Large intestine (tissue), 3 donors: ENCODE results near the gene POLR2J. TPM values are rescaled to one million over a fixed set of nuclear protein-coding genes. Genes with fewer than 3 reads are reported as not detected.
A peak's percentile ranks its signal among the peaks of the same experiment; 100 is the strongest.

ENCODE experiments used
- DNase-seq, 2 donors: peaks; one replicate each; pipeline versions ENCODE4 v3.0.0 to v3.0.0-alpha.2; 2013
- H3K27ac ChIP-seq: one replicate; pipeline ENCODE4 v1.5.1; 2013; ENCODE audit warnings: low read length
- H3K27me3 ChIP-seq: 2 replicates; pipeline ENCODE4 v1.6.1; 2013; ENCODE audit warnings: low read length; ENCODE audit not compliant: control insufficient read depth, insufficient read depth
- H3K36me3 ChIP-seq: 2 replicates; pipeline ENCODE4 v1.6.1; 2013; ENCODE audit warnings: low read length; ENCODE audit not compliant: control insufficient read depth, insufficient read depth
- H3K4me1 ChIP-seq: one replicate; pipeline ENCODE4 v1.6.1; 2013; ENCODE audit warnings: low read length; ENCODE audit not compliant: control insufficient read depth, insufficient read depth
- H3K4me3 ChIP-seq: one replicate; pipeline ENCODE4 v1.5.1; 2013; ENCODE audit warnings: low read length
- H3K9me3 ChIP-seq: one replicate; pipeline ENCODE4 v1.6.1; 2013; ENCODE audit warnings: mild to moderate bottlenecking, low read depth, low read length, moderate library complexity; ENCODE audit not compliant: control insufficient read depth
- WGBS: methylation state at CpG from one replicate; pipeline ENCODE4 v1.1.5; 2013; ENCODE audit warnings: low lambda C conversion rate; ENCODE audit not compliant: insufficient coverage; 5-methylcytosine and 5-hydroxymethylcytosine counted together
- polyA plus RNA-seq: library from polyadenylated mRNA; unstranded; fragments of 120-200 nt; gene quantifications from one replicate; pipeline ENCODE4 v1.2.1, GENCODE V29; 2013

POLR2J gene
- polyA plus RNA-seq, 1 donor: 50.7 TPM

- Histone ChIP-seq H3K9me3 (no peaks in the 10 kb centered on the region), H3K36me3 (peaks cover 29% of the 10 kb centered on the region), H3K27me3 (no peaks in the 10 kb centered on the region), H3K27ac (no peak overlapping the region), H3K4me1 (no peaks in the 10 kb centered on the region), H3K4me3 (no peak overlapping the region)
- DNase-seq: no peak
- WGBS: no CpG with 5 or more reads among the region's 23 CpGs
These were observed 5.3 kb downstream of the POLR2J start for GRCh38 chr7:102473271-102473991.

GRCh38 chr7:102472126-102473041, 6.3 kb downstream of the POLR2J start:
- peaks cover 4% of the 10 kb centered on the region for H3K9me3 ChIP-seq
- H3K36me3 ChIP-seq: peaks cover 37% of the 10 kb centered on the region
- no peaks in the 10 kb centered on the region for H3K27me3 ChIP-seq
- no peak overlapping the region for H3K4me3 ChIP-seq
- no peak for DNase-seq
- WGBS: no CpG with 5 or more reads among the region's 31 CpGs
- no peak overlapping the region for H3K27ac ChIP-seq
- H3K4me1 ChIP-seq: no peaks in the 10 kb centered on the region

- no peak for DNase-seq
- WGBS: no CpG with 5 or more reads among the region's 6 CpGs
- peaks cover 37% of the 10 kb centered on the region for H3K36me3 ChIP-seq
- no peaks in the 10 kb centered on the region for H3K27me3 ChIP-seq
- H3K4me1 ChIP-seq: no peaks in the 10 kb centered on the region
- H3K4me3 ChIP-seq: no peak overlapping the region
- H3K9me3 ChIP-seq: peaks cover 4% of the 10 kb centered on the region
- H3K27ac ChIP-seq: no peak overlapping the region
These were observed 7.0 kb downstream of the POLR2J start for GRCh38 chr7:102471791-102472125.

GRCh38 chr7:102469972-102470825, 8.5 kb downstream of the POLR2J start:
- Histone ChIP-seq H3K4me1 (peaks cover 5% of the 10 kb centered on the region), H3K27ac (no peak overlapping the region), H3K9me3 (peaks cover 4% of the 10 kb centered on the region), H3K36me3 (peaks cover 37% of the 10 kb centered on the region), H3K27me3 (no peaks in the 10 kb centered on the region), H3K4me3 (no peak overlapping the region)
- WGBS: no CpG with 5 or more reads among the region's 20 CpGs
- peak in 1 of 2 donors; percentile 46 for DNase-seq

GRCh38 chr7:102469351-102469971, 9.3 kb downstream of the POLR2J start:
- no peak for DNase-seq
- Histone ChIP-seq H3K4me1 (peaks cover 5% of the 10 kb centered on the region), H3K27ac (no peak overlapping the region), H3K9me3 (peaks cover 4% of the 10 kb centered on the region), H3K36me3 (peaks cover 37% of the 10 kb centered on the region), H3K4me3 (no peak overlapping the region), H3K27me3 (no peaks in the 10 kb centered on the region)
- WGBS: no CpG with 5 or more reads among the region's 24 CpGs

GRCh38 chr7:102468478-102469350, 10.0 kb downstream of the POLR2J start:
- Histone ChIP-seq H3K4me1 (peaks cover 8% of the 10 kb centered on the region), H3K27me3 (no peaks in the 10 kb centered on the region), H3K27ac (no peak overlapping the region), H3K4me3 (no peak overlapping the region), H3K36me3 (peaks cover 37% of the 10 kb centered on the region), H3K9me3 (peaks cover 4% of the 10 kb centered on the region)
- no CpG with 5 or more reads among the region's 40 CpGs for WGBS
- DNase-seq: no peak

- DNase-seq: no peak
- Histone ChIP-seq H3K9me3 (peaks cover 4% of the 10 kb centered on the region), H3K4me1 (peaks cover 10% of the 10 kb centered on the region), H3K36me3 (peaks cover 29% of the 10 kb centered on the region), H3K4me3 (no peak overlapping the region), H3K27me3 (no peaks in the 10 kb centered on the region), H3K27ac (no peak overlapping the region)
- no CpG with 5 or more reads among the region's 24 CpGs for WGBS
These were observed 10.9 kb downstream of the POLR2J start for GRCh38 chr7:102467581-102468477.

GRCh38 chr7:102466097-102466496, 12.6 kb downstream of the POLR2J start:
- 100% methylated on average over 1 of the region's 7 CpGs for WGBS
- no peak for DNase-seq
- H3K36me3 ChIP-seq: peaks cover 18% of the 10 kb centered on the region

More at GRCh38 chr7:102466097-102466496, 12.6 kb downstream of the POLR2J start:
- H3K4me3 ChIP-seq: no peak overlapping the region
- H3K9me3 ChIP-seq: peaks cover 4% of the 10 kb centered on the region
- H3K4me1 ChIP-seq: peaks cover 10% of the 10 kb centered on the region
- no peak overlapping the region for H3K27ac ChIP-seq
- H3K27me3 ChIP-seq: no peaks in the 10 kb centered on the region
